K562 (cell line): ENCODE measurements around the gene ZNF782. TPM values are rescaled to one million over a fixed set of nuclear protein-coding genes. Genes with fewer than 3 reads are reported as not detected.
A peak's percentile ranks its signal among the peaks of the same experiment; 100 is the strongest.

Experiments
- BRCA1 ChIP-seq, 2 experiments: fragments of 450-650 bp in 1 of 2; sonication (generic) in 1 of 2; formaldehyde crosslinking in 1 of 2; IDR thresholded peaks; 2 replicates each; pipeline versions ENCODE4 v1.5.0 to v1.6.1; 2017 to 2020; ENCODE audit warnings: mild to moderate bottlenecking in 1 of 2, missing genetic modification reagents in 1 of 2
- E2F6 ChIP-seq, 2 experiments: IDR thresholded peaks; 2 replicates each; pipeline ENCODE4 v1.6.1; 2011; ENCODE audit warnings: borderline replicate concordance in 1 of 2, control low read depth in 1 of 2, low read depth in 1 of 2, low read length in 1 of 2, mild to moderate bottlenecking in 1 of 2, mixed read lengths in 1 of 2, moderate library complexity in 1 of 2; ENCODE audit not compliant: insufficient read depth in 1 of 2, insufficient read length in 1 of 2, poor library complexity in 1 of 2, severe bottlenecking in 1 of 2; ENCODE audit errors: extremely low read depth in 1 of 2
- ETS1 ChIP-seq: conservative IDR thresholded peaks from 2 replicates; pipeline ENCODE4 v1.6.1; 2011; ENCODE audit warnings: low read depth, mild to moderate bottlenecking, low read length; ENCODE audit not compliant: control insufficient read depth
- HMGXB4 ChIP-seq: sonication (generic); formaldehyde crosslinking; IDR thresholded peaks from 2 replicates; pipeline ENCODE4 v1.8.1; 2023; ENCODE audit warnings: mild to moderate bottlenecking, missing genetic modification reagents
- NFIX ChIP-seq: fragments of 250-450 bp; sonication (Bioruptor Pico); IDR thresholded peaks from 2 replicates; pipeline ENCODE4 v1.4.0; 2020; ENCODE audit warnings: low read depth, mild to moderate bottlenecking, moderate library complexity
- PHB2 ChIP-seq: fragments of 450-650 bp; IDR thresholded peaks from 2 replicates; pipeline ENCODE4 v1.6.1; 2017; ENCODE audit warnings: low read depth
- PPARD ChIP-seq: fragments of 250-450 bp; sonication (Bioruptor Pico); IDR thresholded peaks from 2 replicates; pipeline ENCODE4 v1.8.0; 2022; ENCODE audit warnings: inconsistent platforms, mild to moderate bottlenecking, moderate library complexity
- PREB ChIP-seq: sonication (generic); formaldehyde crosslinking; IDR thresholded peaks from 2 replicates; pipeline ENCODE4 v1.8.1; 2023; ENCODE audit warnings: mild to moderate bottlenecking, missing genetic modification reagents
- RAD21 ChIP-seq, 2 experiments: fragments of 250-450 bp in 1 of 2; fragments of 450-650 bp in 1 of 2; sonication (Bioruptor Pico) in 1 of 2; formaldehyde crosslinking in 1 of 2; IDR thresholded peaks in 1 of 2; conservative IDR thresholded peaks in 1 of 2; 2 replicates each; pipeline versions ENCODE4 v1.4.0 to v1.8.0; 2020 to 2022; ENCODE audit warnings: mild to moderate bottlenecking in 2 of 2, moderate library complexity in 1 of 2
- RBM39 ChIP-seq: fragments of 200-400 bp; formaldehyde crosslinking; optimal IDR thresholded peaks from 2 replicates; pipeline ENCODE3; 2018; ENCODE audit warnings: low read depth, low read length
- SIN3A ChIP-seq, 2 experiments: fragments of 150-350 bp in 1 of 2; IDR thresholded peaks; 2 replicates each; pipeline ENCODE4 v1.6.1; 2011 to 2016; ENCODE audit warnings: borderline replicate concordance in 2 of 2, low read depth in 2 of 2, low read length in 2 of 2, mild to moderate bottlenecking in 2 of 2, moderate library complexity in 2 of 2; ENCODE audit not compliant: control insufficient read depth in 1 of 2
- SMAD1 ChIP-seq: fragments of 150-350 bp; IDR thresholded peaks from 2 replicates; pipeline ENCODE4 v1.6.1; 2014; ENCODE audit warnings: low read length, low read depth; ENCODE audit not compliant: partially characterized antibody
- SMAD4 ChIP-seq: fragments of 250-450 bp; sonication (Bioruptor Pico); conservative IDR thresholded peaks from 2 replicates; pipeline ENCODE4 v1.8.0; 2021; ENCODE audit warnings: inconsistent platforms, mild to moderate bottlenecking, moderate library complexity
- ZBTB12 ChIP-seq: fragments of 250-450 bp; sonication (Bioruptor Pico); IDR thresholded peaks from 2 replicates; pipeline ENCODE4 v1.4.0; 2020
- ZBTB9 ChIP-seq: fragments of 450-650 bp; formaldehyde crosslinking; IDR thresholded peaks from 2 replicates; pipeline ENCODE4 v1.4.0; 2020; ENCODE audit warnings: mild to moderate bottlenecking, moderate library complexity
- ZNF589 ChIP-seq: fragments of 200-800 bp; sonication (Bioruptor generic); IDR thresholded peaks from 2 replicates; pipeline ENCODE4 v1.6.1; 2016; ENCODE audit warnings: low read depth, missing genetic modification characterization, missing compliant biosample characterization
- polyA plus RNA-seq, 8 experiments: library from polyadenylated mRNA; depleted of rRNA in 4 of 8; stranded (reverse) in 5 of 8; unstranded in 3 of 8; fragments of >200 nt; fragmentation: Nextera tagmentation in 2 of 8; fragmentation: Illumina TruSeq in 1 of 8; extraction: Ambion mirVana in 2 of 8; extraction: Trizol in 1 of 8; gene quantifications; 2 replicates each; pipeline versions ENCODE4 v1.2.1 to v1.2.3, GENCODE V29; 2011 to 2014; ENCODE audit warnings: inconsistent platforms in 1 of 8, missing spikeins in 1 of 8
- total RNA-seq, 7 experiments: library from RNA; depleted of rRNA in 6 of 7; stranded (reverse); fragments of >200 nt in 6 of 7; fragmentation: Illumina TruSeq in 2 of 7; extraction: Trizol in 2 of 7; gene quantifications; 2 replicates each; pipeline versions ENCODE4 v1.2.1 to v1.2.3, GENCODE V29; 2011 to 2021; ENCODE audit warnings: low replicate concordance in 1 of 7

ZNF782 gene
- total and polyA plus RNA-seq, 9 of the 15 experiments (the other 6 are each of a cell fraction or from before 2014, with no cell fraction given), result 0.38 to 8.8 (median 4.5) TPM

- TF ChIP-seq ZNF589 (CRISPR knock-in tag) (no peak; the same call in 1 of the 2 replicates), SMAD4 (no peak), RAD21 (CRISPR knock-in tag; conservative IDR thresholded peaks at IDR 0.05 in 1 of 2, IDR thresholded peaks at IDR 0.05 in 1 of 2) (peak in 1 of 2 experiments; percentile 9; a peak in 1 of 4 replicates), SMAD1 (no peak), RBM39 (no peak), ETS1 (peak; percentile 15; the same call in 1 of the 2 replicates), HMGXB4 (CRISPR knock-in tag) (no peak), PHB2 (no peak), ZBTB12 (CRISPR knock-in tag) (no peak), ZBTB9 (no peak), SIN3A (IDR thresholded peaks at IDR 0.05; ENCODE audit: borderline replicate concordance in 2 of 2, control insufficient read depth in 1 of 2, low read depth in 2 of 2, low read length in 2 of 2) (peak in 1 of 2 experiments; percentile 21; a peak in 1 of 4 replicates), PPARD (CRISPR knock-in tag) (no peak), E2F6 (IDR thresholded peaks at IDR 0.05; ENCODE audit: borderline replicate concordance in 1 of 2, extremely low read depth in 1 of 2, insufficient read depth in 1 of 2, insufficient read length in 1 of 2, low read depth in 1 of 2, low read length in 1 of 2, poor library complexity in 1 of 2, severe bottlenecking in 1 of 2) (peak; percentile 92 to 96), PREB (CRISPR knock-in tag) (no peak), NFIX (CRISPR knock-in tag) (no peak), BRCA1 (IDR thresholded peaks at IDR 0.05) (no peak), BRCA1 (CRISPR knock-in tag; IDR thresholded peaks at IDR 0.05) (no peak)
Observed at GRCh38 chr9:96853781-96854650, at the start of gene ZNF782 (continued).
